DND-41 (cell line): ENCODE measurements around the gene TTC38.

ENCODE experiments used
- EZH2 ChIP-seq: IDR thresholded peaks from 3 replicates; pipeline ENCODE4 v1.6.1; 2012; ENCODE audit warnings: borderline replicate concordance, low read depth, mild to moderate bottlenecking, moderate library complexity, low read length, inconsistent platforms; ENCODE audit not compliant: severe bottlenecking
- TF ChIP-seq, protein P1 (sequence below): IDR thresholded peaks from 2 replicates; pipeline ENCODE4 v1.5.1; 2012; ENCODE audit warnings: borderline replicate concordance, low read length, moderate library complexity, mild to moderate bottlenecking; ENCODE audit not compliant: poor library complexity, severe bottlenecking; ENCODE audit errors: extremely low read depth

DNA sequence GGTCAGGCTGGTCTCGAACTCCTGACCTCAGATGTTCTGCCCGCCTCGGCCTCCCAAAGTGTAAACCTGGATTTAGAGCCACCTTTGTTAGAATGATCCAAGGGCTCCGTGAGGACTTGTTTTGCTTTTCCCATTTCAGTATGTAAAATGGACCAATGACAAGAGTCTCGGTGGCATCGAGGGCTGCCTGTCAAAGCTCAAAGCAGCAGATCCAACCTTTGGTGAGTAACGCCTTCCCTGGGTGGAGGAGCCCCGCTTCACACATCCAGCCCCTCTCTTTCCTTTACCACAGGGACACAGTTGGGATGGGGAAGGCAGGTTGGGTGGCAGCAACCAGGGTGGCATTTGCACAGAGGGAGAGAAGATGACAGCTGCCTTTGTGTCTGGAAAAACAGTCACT is 4.4 kb downstream of the TTC38 start:
- TF ChIP-seq, protein P1, sequence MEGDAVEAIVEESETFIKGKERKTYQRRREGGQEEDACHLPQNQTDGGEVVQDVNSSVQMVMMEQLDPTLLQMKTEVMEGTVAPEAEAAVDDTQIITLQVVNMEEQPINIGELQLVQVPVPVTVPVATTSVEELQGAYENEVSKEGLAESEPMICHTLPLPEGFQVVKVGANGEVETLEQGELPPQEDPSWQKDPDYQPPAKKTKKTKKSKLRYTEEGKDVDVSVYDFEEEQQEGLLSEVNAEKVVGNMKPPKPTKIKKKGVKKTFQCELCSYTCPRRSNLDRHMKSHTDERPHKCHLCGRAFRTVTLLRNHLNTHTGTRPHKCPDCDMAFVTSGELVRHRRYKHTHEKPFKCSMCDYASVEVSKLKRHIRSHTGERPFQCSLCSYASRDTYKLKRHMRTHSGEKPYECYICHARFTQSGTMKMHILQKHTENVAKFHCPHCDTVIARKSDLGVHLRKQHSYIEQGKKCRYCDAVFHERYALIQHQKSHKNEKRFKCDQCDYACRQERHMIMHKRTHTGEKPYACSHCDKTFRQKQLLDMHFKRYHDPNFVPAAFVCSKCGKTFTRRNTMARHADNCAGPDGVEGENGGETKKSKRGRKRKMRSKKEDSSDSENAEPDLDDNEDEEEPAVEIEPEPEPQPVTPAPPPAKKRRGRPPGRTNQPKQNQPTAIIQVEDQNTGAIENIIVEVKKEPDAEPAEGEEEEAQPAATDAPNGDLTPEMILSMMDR, result no peak
- TF ChIP-seq EZH2, result no peak
